ENCODE data around the gene PTPRK. TPM values are rescaled to one million over a fixed set of nuclear protein-coding genes. Genes with fewer than 3 reads are reported as not detected.

Gene PTPRK
- total and polyA plus RNA-seq, 2 donors (not counting 1 experiment from before 2014, with no cell fraction given) = 16.2 to 18.7 TPM

GRCh38 chr6:128024046-128024445 lies 496.4 kb downstream of the PTPRK start:
- TF ChIP-seq CTCF (IDR thresholded peaks at IDR 0.05) (no peak), EZH2 (IDR thresholded peaks at IDR 0.05; ENCODE audit: borderline replicate concordance, insufficient read depth, low read depth, low read length, poor library complexity, severe bottlenecking) (no peak)
- POLR2A ChIA-PET = no interaction called here
- CTCF ChIA-PET = no interaction called here
- WGBS (ENCODE audit: insufficient coverage) = 100% methylated on average over 1 of the region's 1 CpG
- no peak overlapping the region for H3K4me2 ChIP-seq (replicated peaks; ENCODE audit: low read depth, low read length, poor library complexity, severe bottlenecking)
- no peak overlapping the region for H3K27ac Mint-ChIP-seq
- H3K9ac ChIP-seq (ENCODE audit: low read length) = no peak overlapping the region
- H3K4me1 ChIP-seq (ENCODE audit: control insufficient read depth in 2 of 2, insufficient read depth in 2 of 2, low read length in 2 of 2) = no peaks in the 10 kb centered on the region
- no peak overlapping the region for H3K4me3 ChIP-seq (ENCODE audit: control extremely low read depth in 1 of 5, extremely low read depth in 1 of 5, insufficient read depth in 1 of 5, low read depth in 2 of 5, low read length in 4 of 5)
- no peaks in the 10 kb centered on the region for H3K79me2 ChIP-seq (ENCODE audit: control insufficient read depth, insufficient read depth, low read length)
- H3K4me3 Mint-ChIP-seq = no peak overlapping the region
- no peak for ATAC-seq (ENCODE audit: low read depth)
- no peaks in the 10 kb centered on the region for H3K36me3 ChIP-seq (replicated peaks in 1 of 2; ENCODE audit: control extremely low read depth in 1 of 2, control insufficient read depth in 1 of 2, extremely low read depth in 1 of 2, insufficient read depth in 2 of 2, low read length in 1 of 2)
- H3K4me1 Mint-ChIP-seq = no peaks in the 10 kb centered on the region
- H4K20me1 ChIP-seq (ENCODE audit: control insufficient read depth, insufficient read depth, low read length, poor library complexity, severe bottlenecking) = no peaks in the 10 kb centered on the region
- no peak overlapping the region for H3K27ac ChIP-seq (ENCODE audit: low read length in 2 of 2)
- H2AFZ ChIP-seq (ENCODE audit: insufficient read depth, low read depth, low read length, poor library complexity, severe bottlenecking) = no peak overlapping the region
- H3K27me3 ChIP-seq (replicated peaks in 1 of 4; ENCODE audit: control extremely low read depth in 1 of 4, control insufficient read depth in 3 of 4, insufficient read depth in 4 of 4, low read length in 3 of 4) = no peaks in the 10 kb centered on the region
- intact Hi-C loops (cut with micrococcal nuclease) = no loop called here
- H3K27me3 Mint-ChIP-seq = no peaks in the 10 kb centered on the region
- H3K9me3 ChIP-seq (ENCODE audit: control extremely low read depth in 1 of 3, control insufficient read depth in 2 of 3, insufficient read depth in 1 of 3, low read length in 2 of 3) = no peaks in the 10 kb centered on the region
- no peak for DNase-seq
- H3K9me3 Mint-ChIP-seq (ENCODE audit: insufficient read depth) = no peaks in the 10 kb centered on the region

GRCh38 chr6:128018821-128019220 lies 501.6 kb downstream of the PTPRK start:
- H3K9ac ChIP-seq (ENCODE audit: low read length) = no peak overlapping the region
- Mint-ChIP-seq H3K9me3 (ENCODE audit: insufficient read depth) (no peaks in the 10 kb centered on the region), H3K4me1 (no peaks in the 10 kb centered on the region), H3K27ac (no peak overlapping the region), H3K4me3 (no peak overlapping the region), H3K27me3 (no peaks in the 10 kb centered on the region)
- H3K4me1 ChIP-seq (ENCODE audit: control insufficient read depth in 2 of 2, insufficient read depth in 2 of 2, low read length in 2 of 2) = no peaks in the 10 kb centered on the region
- H3K27me3 ChIP-seq (replicated peaks in 1 of 4; ENCODE audit: control extremely low read depth in 1 of 4, control insufficient read depth in 3 of 4, insufficient read depth in 4 of 4, low read length in 3 of 4) = no peaks in the 10 kb centered on the region
- no peak overlapping the region for H3K27ac ChIP-seq (ENCODE audit: low read length in 2 of 2)
- H3K4me2 ChIP-seq (replicated peaks; ENCODE audit: low read depth, low read length, poor library complexity, severe bottlenecking) = no peak overlapping the region
- no peaks in the 10 kb centered on the region for H4K20me1 ChIP-seq (ENCODE audit: control insufficient read depth, insufficient read depth, low read length, poor library complexity, severe bottlenecking)
- no CpG with 5 or more reads among the region's 2 CpGs for WGBS (ENCODE audit: insufficient coverage)
- no peak overlapping the region for H3K4me3 ChIP-seq (ENCODE audit: control extremely low read depth in 1 of 5, extremely low read depth in 1 of 5, insufficient read depth in 1 of 5, low read depth in 2 of 5, low read length in 4 of 5)
- ATAC-seq (ENCODE audit: low read depth) (no peak), DNase-seq (no peak)
- intact Hi-C loops (cut with micrococcal nuclease) = no loop called here
- CTCF ChIA-PET = no interaction called here
- H2AFZ ChIP-seq (ENCODE audit: insufficient read depth, low read depth, low read length, poor library complexity, severe bottlenecking) = no peak overlapping the region
- no peaks in the 10 kb centered on the region for H3K79me2 ChIP-seq (ENCODE audit: control insufficient read depth, insufficient read depth, low read length)
- TF ChIP-seq EZH2 (IDR thresholded peaks at IDR 0.05; ENCODE audit: borderline replicate concordance, insufficient read depth, low read depth, low read length, poor library complexity, severe bottlenecking) (no peak), CTCF (IDR thresholded peaks at IDR 0.05) (no peak)
- POLR2A ChIA-PET = no interaction called here
- peaks cover 0 to 1% of the 10 kb centered on the region in 2 experiments for H3K36me3 ChIP-seq (replicated peaks in 1 of 2; ENCODE audit: control extremely low read depth in 1 of 2, control insufficient read depth in 1 of 2, extremely low read depth in 1 of 2, insufficient read depth in 2 of 2, low read length in 1 of 2)
- H3K9me3 ChIP-seq (ENCODE audit: control extremely low read depth in 1 of 3, control insufficient read depth in 2 of 3, insufficient read depth in 1 of 3, low read length in 2 of 3) = no peaks in the 10 kb centered on the region
